ENCODE results near the gene ULK4.

The ULK4 gene

DNA sequence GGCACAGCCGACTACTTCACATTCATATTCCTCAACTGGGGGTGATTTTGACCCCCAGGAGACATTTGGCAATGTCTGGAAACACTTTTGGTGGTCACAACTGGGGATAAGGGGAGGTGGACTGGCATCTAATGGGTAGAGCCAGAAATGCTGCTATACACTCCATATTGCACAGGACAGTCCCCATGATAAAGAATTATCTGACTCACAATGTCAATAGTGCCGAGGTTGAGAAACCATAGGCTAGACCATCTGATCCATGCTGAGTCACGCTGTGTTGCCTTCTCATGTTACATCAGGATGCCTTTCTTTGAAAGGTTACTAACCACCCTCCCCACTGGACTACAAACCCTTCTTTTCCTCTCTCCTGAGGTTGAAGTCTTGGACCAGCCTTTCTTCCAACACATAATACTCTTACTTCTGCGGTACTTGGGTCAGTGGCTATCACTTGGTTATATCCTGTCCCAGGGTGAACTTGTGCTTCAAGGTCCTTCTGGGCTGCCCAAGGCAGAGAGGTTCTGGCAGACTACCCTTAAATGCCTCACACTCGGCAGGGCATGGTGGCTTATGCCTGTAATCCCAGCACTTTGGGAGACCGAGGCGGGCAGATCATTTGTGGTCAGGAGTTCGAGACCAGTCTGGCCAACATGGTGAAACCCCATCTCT lies 693.8 kb downstream of the ULK4 start:
- Histone ChIP-seq H3K4me1 (ENCODE audit: insufficient read depth, poor library complexity, severe bottlenecking) (peaks cover 8% of the 10 kb centered on the region), H3K36me3 (ENCODE audit: low read depth) (no peaks in the 10 kb centered on the region), H3K9me3 (ENCODE audit: severe bottlenecking) (no peaks in the 10 kb centered on the region), H3K27ac (ENCODE audit: poor library complexity, severe bottlenecking) (peak overlapping the region; percentile 21), H3K27me3 (ENCODE audit: insufficient read depth, poor library complexity, severe bottlenecking) (no peaks in the 10 kb centered on the region), H3K4me3 (ENCODE audit: severe bottlenecking) (no peak overlapping the region)
- DNase-seq (ENCODE audit: low spot score) = peak; percentile 84
- TF ChIP-seq, protein P1, sequence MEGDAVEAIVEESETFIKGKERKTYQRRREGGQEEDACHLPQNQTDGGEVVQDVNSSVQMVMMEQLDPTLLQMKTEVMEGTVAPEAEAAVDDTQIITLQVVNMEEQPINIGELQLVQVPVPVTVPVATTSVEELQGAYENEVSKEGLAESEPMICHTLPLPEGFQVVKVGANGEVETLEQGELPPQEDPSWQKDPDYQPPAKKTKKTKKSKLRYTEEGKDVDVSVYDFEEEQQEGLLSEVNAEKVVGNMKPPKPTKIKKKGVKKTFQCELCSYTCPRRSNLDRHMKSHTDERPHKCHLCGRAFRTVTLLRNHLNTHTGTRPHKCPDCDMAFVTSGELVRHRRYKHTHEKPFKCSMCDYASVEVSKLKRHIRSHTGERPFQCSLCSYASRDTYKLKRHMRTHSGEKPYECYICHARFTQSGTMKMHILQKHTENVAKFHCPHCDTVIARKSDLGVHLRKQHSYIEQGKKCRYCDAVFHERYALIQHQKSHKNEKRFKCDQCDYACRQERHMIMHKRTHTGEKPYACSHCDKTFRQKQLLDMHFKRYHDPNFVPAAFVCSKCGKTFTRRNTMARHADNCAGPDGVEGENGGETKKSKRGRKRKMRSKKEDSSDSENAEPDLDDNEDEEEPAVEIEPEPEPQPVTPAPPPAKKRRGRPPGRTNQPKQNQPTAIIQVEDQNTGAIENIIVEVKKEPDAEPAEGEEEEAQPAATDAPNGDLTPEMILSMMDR (IDR thresholded peaks at IDR 0.05; ENCODE audit: poor library complexity, severe bottlenecking) = no peak
- ATAC-seq (ENCODE audit: low read depth) = peak; percentile 99

DNA sequence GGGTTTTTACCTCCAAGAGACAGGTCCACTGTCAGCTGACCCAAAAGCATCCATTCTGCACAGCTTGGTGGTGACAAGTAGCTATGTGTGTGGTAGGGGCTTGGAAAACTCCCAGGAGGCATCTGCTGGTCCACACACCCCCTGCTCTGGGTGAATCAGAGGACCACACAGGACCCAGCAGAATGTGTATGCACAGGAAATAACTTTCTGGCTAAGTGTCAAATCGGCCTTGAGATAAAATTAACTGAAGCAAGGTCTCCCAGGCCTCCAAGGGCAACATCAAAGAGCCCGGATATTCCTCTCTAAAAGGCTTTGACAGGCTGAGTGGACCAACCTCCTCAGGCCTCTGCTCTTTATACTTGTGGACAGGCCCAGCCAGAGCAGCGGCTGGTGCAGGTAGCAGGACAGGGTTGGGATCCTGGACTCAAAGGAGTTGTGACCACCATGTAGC lies 696.1 kb downstream of the ULK4 start:
- ATAC-seq (ENCODE audit: low read depth) (no peak), DNase-seq (ENCODE audit: low spot score) (no peak)
- no peaks in the 10 kb centered on the region for H3K9me3 ChIP-seq (ENCODE audit: severe bottlenecking)
- peaks cover 8% of the 10 kb centered on the region for H3K4me1 ChIP-seq (ENCODE audit: insufficient read depth, poor library complexity, severe bottlenecking)
- no peak overlapping the region for H3K27ac ChIP-seq (ENCODE audit: poor library complexity, severe bottlenecking)
- TF ChIP-seq, protein P1 (IDR thresholded peaks at IDR 0.05; ENCODE audit: poor library complexity, severe bottlenecking) = no peak
- no peak overlapping the region for H3K4me3 ChIP-seq (ENCODE audit: severe bottlenecking)
- no peaks in the 10 kb centered on the region for H3K36me3 ChIP-seq (ENCODE audit: low read depth)
- H3K27me3 ChIP-seq (ENCODE audit: insufficient read depth, poor library complexity, severe bottlenecking) = no peaks in the 10 kb centered on the region

DNA sequence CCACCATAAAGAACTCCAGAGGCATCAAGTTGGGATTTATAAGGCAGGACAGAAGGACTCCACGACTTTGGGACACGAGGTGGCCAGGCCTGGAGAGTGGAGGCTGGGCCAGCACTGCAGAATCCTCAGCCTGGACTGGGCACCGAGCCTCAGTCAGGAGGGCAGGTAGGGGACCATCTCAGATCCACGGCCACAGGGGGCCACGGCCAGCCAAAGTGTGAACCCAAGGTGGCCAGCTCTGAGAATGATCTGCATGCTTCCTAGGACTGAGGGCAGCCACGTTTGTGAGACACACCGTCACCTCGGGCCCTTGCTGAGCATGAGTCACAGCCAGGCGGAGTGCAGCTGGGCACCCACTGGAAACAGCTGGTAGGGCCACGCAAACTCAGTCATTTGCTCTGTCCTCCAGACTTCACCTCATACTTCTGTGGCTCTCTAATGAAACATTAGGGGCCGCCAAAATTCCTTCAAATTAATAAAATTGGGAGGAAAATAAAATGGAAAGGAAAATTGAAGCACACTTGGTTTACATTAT lies 696.8 kb downstream of the ULK4 start:
- DNase-seq (ENCODE audit: low spot score) = no peak
- H3K27ac ChIP-seq (ENCODE audit: poor library complexity, severe bottlenecking) = no peak overlapping the region
- no peaks in the 10 kb centered on the region for H3K36me3 ChIP-seq (ENCODE audit: low read depth)
- ATAC-seq (ENCODE audit: low read depth) = no peak
- no peak overlapping the region for H3K4me3 ChIP-seq (ENCODE audit: severe bottlenecking)
- no peaks in the 10 kb centered on the region for H3K27me3 ChIP-seq (ENCODE audit: insufficient read depth, poor library complexity, severe bottlenecking)
- TF ChIP-seq, protein P1 (IDR thresholded peaks at IDR 0.05; ENCODE audit: poor library complexity, severe bottlenecking) = no peak
- H3K4me1 ChIP-seq (ENCODE audit: insufficient read depth, poor library complexity, severe bottlenecking) = peaks cover 8% of the 10 kb centered on the region
- H3K9me3 ChIP-seq (ENCODE audit: severe bottlenecking) = no peaks in the 10 kb centered on the region

DNA sequence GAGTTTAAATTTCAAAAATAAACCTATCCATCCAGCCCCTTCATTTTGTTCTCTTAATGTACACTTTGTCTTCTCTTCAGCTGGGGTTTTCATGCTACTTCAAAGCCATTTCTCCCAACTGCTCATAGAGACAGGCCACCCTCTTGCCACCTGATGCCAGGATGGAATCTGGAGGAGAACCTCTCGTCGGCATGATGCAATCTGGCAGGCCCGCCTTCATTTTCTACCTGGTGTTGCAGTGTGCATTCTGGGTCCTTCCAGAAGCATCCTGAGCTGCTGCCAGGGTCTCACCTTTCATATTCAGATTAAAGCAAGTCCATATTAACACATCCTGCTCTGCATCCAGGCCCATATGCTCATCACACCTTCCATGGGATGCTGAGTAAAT lies 701.8 kb downstream of the ULK4 start:
- Histone ChIP-seq H3K27me3 (ENCODE audit: insufficient read depth, poor library complexity, severe bottlenecking) (no peaks in the 10 kb centered on the region), H3K4me3 (ENCODE audit: severe bottlenecking) (no peak overlapping the region), H3K4me1 (ENCODE audit: insufficient read depth, poor library complexity, severe bottlenecking) (peaks cover 6% of the 10 kb centered on the region), H3K36me3 (ENCODE audit: low read depth) (no peaks in the 10 kb centered on the region), H3K9me3 (ENCODE audit: severe bottlenecking) (no peaks in the 10 kb centered on the region), H3K27ac (ENCODE audit: poor library complexity, severe bottlenecking) (no peak overlapping the region)
- TF ChIP-seq, protein P1 (IDR thresholded peaks at IDR 0.05; ENCODE audit: poor library complexity, severe bottlenecking) = no peak
- ATAC-seq (ENCODE audit: low read depth) (no peak), DNase-seq (ENCODE audit: low spot score) (no peak)

DNA sequence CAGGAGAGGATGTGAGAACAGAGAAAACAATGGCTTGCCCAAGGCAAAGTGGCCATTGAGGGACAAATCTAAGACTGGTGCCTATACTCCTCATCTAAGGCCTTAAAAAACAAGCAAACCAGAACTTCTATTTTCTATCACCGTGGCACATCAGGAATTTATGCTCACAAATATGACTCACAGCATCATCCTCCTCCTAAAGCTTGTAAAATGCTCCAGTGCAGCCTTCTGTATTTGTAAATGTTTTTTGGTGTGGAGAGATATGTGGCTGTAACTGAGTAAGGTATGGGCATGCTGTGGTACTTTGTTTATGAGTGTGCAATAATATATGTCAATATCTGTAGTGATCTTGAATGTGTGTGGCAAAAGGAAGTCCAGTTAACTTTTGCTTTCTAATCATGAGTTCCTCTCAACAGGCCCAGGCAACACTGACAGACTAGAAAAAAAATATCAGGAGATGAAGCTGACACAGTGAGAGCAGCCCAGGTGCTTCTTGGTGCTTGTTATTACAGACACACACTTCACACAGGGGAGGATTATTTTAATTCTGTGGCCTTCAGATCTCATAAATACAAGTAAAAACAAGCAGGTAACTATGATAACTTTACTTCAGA lies 702.3 kb downstream of the ULK4 start:
- H3K4me3 ChIP-seq (ENCODE audit: severe bottlenecking) = no peak overlapping the region
- TF ChIP-seq, protein P1 (IDR thresholded peaks at IDR 0.05; ENCODE audit: poor library complexity, severe bottlenecking) = no peak
- H3K27ac ChIP-seq (ENCODE audit: poor library complexity, severe bottlenecking) = no peak overlapping the region
- H3K36me3 ChIP-seq (ENCODE audit: low read depth) = no peaks in the 10 kb centered on the region
- no peaks in the 10 kb centered on the region for H3K9me3 ChIP-seq (ENCODE audit: severe bottlenecking)
- H3K4me1 ChIP-seq (ENCODE audit: insufficient read depth, poor library complexity, severe bottlenecking) = peaks cover 6% of the 10 kb centered on the region
- H3K27me3 ChIP-seq (ENCODE audit: insufficient read depth, poor library complexity, severe bottlenecking) = no peaks in the 10 kb centered on the region
- ATAC-seq (ENCODE audit: low read depth) (peak; percentile 64; the same call in 2 of the 3 replicates), DNase-seq (ENCODE audit: low spot score) (no peak)
